Ovary (tissue), 3 donors: ENCODE results near the gene SLC66A3.

ENCODE experiments used
- EP300 ChIP-seq: sonication (generic); formaldehyde crosslinking; IDR thresholded peaks from one replicate; pipeline ENCODE4 v1.6.1; 2017; ENCODE audit warnings: antibody characterized with exemption
- TF ChIP-seq, protein P1 (sequence below), 3 donors: fragments of 450-650 bp in 2 of 3; fragments of 200-600 bp in 1 of 3; IDR thresholded peaks; one replicate each; pipeline versions ENCODE4 v1.5.1 to v1.8.0; 2016 to 2022; ENCODE audit warnings: antibody characterized with exemption in 3 of 3, mild to moderate bottlenecking in 1 of 3
- donor health status: DM: no; HTN: no; CAD: no.

DNA sequence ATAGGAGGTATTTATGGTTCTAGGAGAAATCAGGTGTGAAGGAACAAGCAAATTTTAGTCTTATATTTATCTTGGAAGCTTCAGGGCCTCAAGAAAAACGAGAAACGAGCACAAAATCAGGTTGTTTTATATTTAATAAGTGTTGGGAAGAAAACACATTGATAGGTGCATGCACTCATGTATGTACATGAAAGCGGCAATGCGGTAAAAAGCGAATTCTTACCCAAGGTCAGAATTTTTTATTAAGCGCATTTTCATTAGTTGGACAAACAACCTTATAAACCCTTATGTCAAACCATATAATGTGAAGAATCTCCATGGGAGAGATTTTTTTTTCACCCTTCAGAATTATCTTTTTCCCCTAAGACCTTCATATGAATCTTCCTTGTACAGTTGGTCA lies 25.4 kb downstream of the SLC66A3 start:
- TF ChIP-seq EP300: no peak
- TF ChIP-seq, protein P1, sequence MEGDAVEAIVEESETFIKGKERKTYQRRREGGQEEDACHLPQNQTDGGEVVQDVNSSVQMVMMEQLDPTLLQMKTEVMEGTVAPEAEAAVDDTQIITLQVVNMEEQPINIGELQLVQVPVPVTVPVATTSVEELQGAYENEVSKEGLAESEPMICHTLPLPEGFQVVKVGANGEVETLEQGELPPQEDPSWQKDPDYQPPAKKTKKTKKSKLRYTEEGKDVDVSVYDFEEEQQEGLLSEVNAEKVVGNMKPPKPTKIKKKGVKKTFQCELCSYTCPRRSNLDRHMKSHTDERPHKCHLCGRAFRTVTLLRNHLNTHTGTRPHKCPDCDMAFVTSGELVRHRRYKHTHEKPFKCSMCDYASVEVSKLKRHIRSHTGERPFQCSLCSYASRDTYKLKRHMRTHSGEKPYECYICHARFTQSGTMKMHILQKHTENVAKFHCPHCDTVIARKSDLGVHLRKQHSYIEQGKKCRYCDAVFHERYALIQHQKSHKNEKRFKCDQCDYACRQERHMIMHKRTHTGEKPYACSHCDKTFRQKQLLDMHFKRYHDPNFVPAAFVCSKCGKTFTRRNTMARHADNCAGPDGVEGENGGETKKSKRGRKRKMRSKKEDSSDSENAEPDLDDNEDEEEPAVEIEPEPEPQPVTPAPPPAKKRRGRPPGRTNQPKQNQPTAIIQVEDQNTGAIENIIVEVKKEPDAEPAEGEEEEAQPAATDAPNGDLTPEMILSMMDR (IDR thresholded peaks at IDR 0.05): no peak
